Glutamatergic neuron (in vitro differentiated cells): ENCODE measurements around the gene ASB3. TPM values are rescaled to one million over a fixed set of nuclear protein-coding genes. Genes with fewer than 3 reads are reported as not detected.

Experiments used
- DNase-seq: peaks from one replicate; pipeline ENCODE4 v3.0.0; 2022
- H3K27ac Mint-ChIP-seq: one replicate; pipeline ENCODE4 v1.8.0; 2020; ENCODE audit warnings: mild to moderate bottlenecking, mixed read lengths, inconsistent platforms; ENCODE audit not compliant: unreplicated experiment
- H3K27me3 Mint-ChIP-seq: one replicate; pipeline ENCODE4 v1.8.0; 2020; ENCODE audit warnings: mild to moderate bottlenecking, moderate library complexity, mixed read lengths, inconsistent platforms; ENCODE audit not compliant: unreplicated experiment
- H3K36me3 Mint-ChIP-seq: one replicate; pipeline ENCODE4 v1.8.0; 2020; ENCODE audit warnings: mild to moderate bottlenecking, mixed read lengths, inconsistent platforms; ENCODE audit not compliant: unreplicated experiment
- H3K4me1 Mint-ChIP-seq: one replicate; pipeline ENCODE4 v1.8.0; 2020; ENCODE audit warnings: mild to moderate bottlenecking, low read depth, mixed read lengths, inconsistent platforms; ENCODE audit not compliant: unreplicated experiment
- H3K4me3 Mint-ChIP-seq: one replicate; pipeline ENCODE4 v1.8.0; 2020; ENCODE audit warnings: mild to moderate bottlenecking, mixed read lengths, inconsistent platforms; ENCODE audit not compliant: unreplicated experiment
- H3K9me3 Mint-ChIP-seq: one replicate; pipeline ENCODE4 v1.8.0; 2020; ENCODE audit warnings: mild to moderate bottlenecking, moderate library complexity, mixed read lengths, inconsistent platforms; ENCODE audit not compliant: unreplicated experiment
- total RNA-seq: library from RNA; stranded (reverse); fragmentation: NEBNext Ultra II Directional; extraction: Animal tissue kit (Norgen Biotek cat#: 25700); gene quantifications from one replicate; pipeline ENCODE4 v1.2.1, GENCODE V29; 2021; ENCODE audit not compliant: unreplicated experiment
- TF ChIP-seq, protein P1 (sequence below): fragments of 200-600 bp; sonication (generic); IDR thresholded peaks from one replicate; pipeline ENCODE4 v1.5.0; 2021; ENCODE audit not compliant: partially characterized antibody, unreplicated experiment

ASB3 gene
- total RNA-seq, 1 donor from 2014 or later: 25.3 TPM

DNA sequence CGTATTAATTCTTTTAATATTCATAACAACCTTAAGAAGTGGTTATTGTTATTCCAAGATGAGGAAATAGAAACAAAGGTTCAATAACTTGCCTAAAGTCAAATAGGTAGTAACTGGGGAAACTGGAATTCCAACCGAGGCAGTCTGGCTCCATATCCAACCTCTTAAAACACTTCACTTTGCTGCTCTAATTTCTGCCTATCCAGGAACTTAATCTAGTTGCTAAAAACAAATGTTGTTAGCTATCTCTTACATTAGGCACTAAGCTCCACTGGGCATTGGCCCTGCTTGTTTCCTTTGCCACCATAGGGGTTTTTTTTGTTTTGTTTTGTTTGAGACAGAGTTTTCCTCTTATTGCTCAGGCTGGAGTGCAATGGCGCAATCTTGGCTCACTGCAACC, 24.8 kb upstream of the ASB3 start:
- Mint-ChIP-seq H3K4me3 (no peak overlapping the region), H3K9me3 (no peaks in the 10 kb centered on the region), H3K4me1 (no peaks in the 10 kb centered on the region), H3K36me3 (no peaks in the 10 kb centered on the region), H3K27ac (no peak overlapping the region), H3K27me3 (no peaks in the 10 kb centered on the region)
- DNase-seq: no peak
- TF ChIP-seq, protein P1, sequence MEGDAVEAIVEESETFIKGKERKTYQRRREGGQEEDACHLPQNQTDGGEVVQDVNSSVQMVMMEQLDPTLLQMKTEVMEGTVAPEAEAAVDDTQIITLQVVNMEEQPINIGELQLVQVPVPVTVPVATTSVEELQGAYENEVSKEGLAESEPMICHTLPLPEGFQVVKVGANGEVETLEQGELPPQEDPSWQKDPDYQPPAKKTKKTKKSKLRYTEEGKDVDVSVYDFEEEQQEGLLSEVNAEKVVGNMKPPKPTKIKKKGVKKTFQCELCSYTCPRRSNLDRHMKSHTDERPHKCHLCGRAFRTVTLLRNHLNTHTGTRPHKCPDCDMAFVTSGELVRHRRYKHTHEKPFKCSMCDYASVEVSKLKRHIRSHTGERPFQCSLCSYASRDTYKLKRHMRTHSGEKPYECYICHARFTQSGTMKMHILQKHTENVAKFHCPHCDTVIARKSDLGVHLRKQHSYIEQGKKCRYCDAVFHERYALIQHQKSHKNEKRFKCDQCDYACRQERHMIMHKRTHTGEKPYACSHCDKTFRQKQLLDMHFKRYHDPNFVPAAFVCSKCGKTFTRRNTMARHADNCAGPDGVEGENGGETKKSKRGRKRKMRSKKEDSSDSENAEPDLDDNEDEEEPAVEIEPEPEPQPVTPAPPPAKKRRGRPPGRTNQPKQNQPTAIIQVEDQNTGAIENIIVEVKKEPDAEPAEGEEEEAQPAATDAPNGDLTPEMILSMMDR: no peak

DNA sequence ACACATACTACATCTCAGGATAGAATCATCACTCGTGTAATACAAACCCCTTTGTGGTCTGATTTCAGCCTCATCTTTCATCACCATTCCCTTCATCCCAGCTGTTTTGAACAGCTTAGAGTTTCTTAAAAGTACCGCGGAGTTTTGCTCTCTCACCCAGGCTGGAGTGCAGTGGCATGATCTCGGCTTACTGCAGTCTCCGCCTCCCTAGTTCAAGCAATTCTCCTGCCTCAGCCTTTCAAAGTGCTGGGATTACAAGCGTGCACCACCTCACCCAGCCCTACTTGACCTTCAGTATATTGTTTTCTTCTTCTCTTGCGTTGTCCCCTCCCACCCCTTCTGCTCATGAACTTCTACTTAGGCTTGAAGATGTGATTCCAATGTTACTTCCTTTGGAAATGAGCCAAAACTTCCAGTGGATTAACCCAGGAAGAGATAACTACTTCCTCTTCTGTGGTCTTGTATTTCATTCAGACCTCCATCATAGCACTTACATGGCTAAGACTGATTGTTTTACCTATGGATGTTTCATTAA, 15.9 kb upstream of the ASB3 start:
- Mint-ChIP-seq H3K27ac (no peak overlapping the region), H3K4me3 (no peak overlapping the region), H3K9me3 (no peaks in the 10 kb centered on the region), H3K4me1 (no peaks in the 10 kb centered on the region), H3K27me3 (no peaks in the 10 kb centered on the region), H3K36me3 (no peaks in the 10 kb centered on the region)
- TF ChIP-seq, protein P1: no peak
- DNase-seq: no peak

DNA sequence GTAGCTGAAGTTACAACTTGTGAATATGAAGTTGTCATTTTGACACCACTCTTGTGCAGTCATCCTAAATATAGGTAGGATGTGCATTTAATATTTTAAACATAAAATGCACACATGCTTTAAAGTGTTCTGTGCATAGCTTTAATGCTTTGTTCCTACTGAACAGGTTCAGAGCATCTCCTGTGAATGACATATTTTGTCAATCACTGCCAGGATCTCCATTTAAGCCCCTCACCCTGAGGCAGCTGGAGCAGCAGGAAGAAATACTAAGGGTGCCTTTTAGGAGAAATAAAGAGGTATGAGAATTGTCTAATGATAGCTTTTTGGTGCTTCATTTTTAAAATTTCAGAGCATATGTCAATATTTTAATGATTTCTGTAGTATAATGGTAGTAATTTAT, 14.8 kb upstream of the ASB3 start:
- Mint-ChIP-seq H3K36me3 (no peaks in the 10 kb centered on the region), H3K27me3 (no peaks in the 10 kb centered on the region), H3K9me3 (no peaks in the 10 kb centered on the region), H3K27ac (no peak overlapping the region), H3K4me3 (no peak overlapping the region), H3K4me1 (no peaks in the 10 kb centered on the region)
- no peak for DNase-seq
- TF ChIP-seq, protein P1: no peak

DNA sequence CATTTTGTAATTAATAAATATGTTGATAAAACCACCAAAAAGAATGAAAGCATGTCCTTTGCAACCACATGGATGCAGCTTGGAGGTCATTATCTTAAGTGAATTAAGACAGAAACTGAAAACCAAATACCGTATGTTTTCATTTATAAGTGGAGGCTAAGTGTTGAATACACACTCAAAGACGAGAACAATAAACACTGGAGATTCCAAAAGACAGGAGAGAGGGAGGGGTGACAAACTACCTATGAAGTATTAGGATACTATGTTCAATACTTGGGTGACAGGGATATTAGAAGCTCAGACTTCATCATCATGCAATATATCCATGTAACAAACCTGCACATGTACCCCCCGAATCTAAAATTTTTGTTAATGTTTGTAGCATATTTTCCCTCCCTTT, 7.1 kb upstream of the ASB3 start:
- Mint-ChIP-seq H3K27ac (no peak overlapping the region), H3K36me3 (no peaks in the 10 kb centered on the region), H3K9me3 (no peaks in the 10 kb centered on the region), H3K4me1 (no peaks in the 10 kb centered on the region), H3K27me3 (no peaks in the 10 kb centered on the region), H3K4me3 (no peak overlapping the region)
- TF ChIP-seq, protein P1: no peak
- no peak for DNase-seq

DNA sequence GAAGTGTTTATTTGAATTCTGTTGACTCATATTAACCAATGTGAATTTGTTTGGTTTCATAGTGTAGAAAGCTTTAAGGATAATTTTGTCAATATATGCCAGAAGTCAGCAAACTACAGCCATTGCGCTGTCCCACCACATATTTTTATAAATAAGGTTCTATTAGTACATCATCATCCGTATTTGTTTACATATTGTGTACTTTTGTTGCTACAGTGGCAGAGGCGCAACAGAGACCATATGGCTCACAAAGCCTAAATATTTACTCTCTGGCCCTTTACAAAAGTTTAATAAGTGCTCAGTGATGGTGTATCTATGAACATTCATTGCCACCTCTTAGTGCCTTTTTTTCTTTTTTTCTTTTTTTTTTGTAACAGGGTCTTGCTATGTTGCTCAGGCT, 6.5 kb upstream of the ASB3 start:
- Mint-ChIP-seq H3K27ac (no peak overlapping the region), H3K4me1 (no peaks in the 10 kb centered on the region), H3K36me3 (no peaks in the 10 kb centered on the region), H3K9me3 (no peaks in the 10 kb centered on the region), H3K27me3 (no peaks in the 10 kb centered on the region), H3K4me3 (no peak overlapping the region)
- TF ChIP-seq, protein P1: no peak
- no peak for DNase-seq
